H1 (cell line): Measurements from ENCODE around the gene NFX1. TPM values are rescaled to one million over a fixed set of nuclear protein-coding genes. Genes with fewer than 3 reads are reported as not detected.

Experiments used
- CTCF ChIA-PET: fragments of 300-600 bp; sonication (Branson Sonifier 250); formaldehyde crosslinking; loops from one replicate; lab custom pipeline; 2021; ENCODE audit not compliant: partially characterized antibody; lab: Charles Lee
- POLR2A ChIA-PET: fragments of 300-600 bp; sonication (Branson Sonifier 250); formaldehyde crosslinking; loops from one replicate; lab custom pipeline; 2021; ENCODE audit warnings: inconsistent platforms; ENCODE audit not compliant: partially characterized antibody; lab: Charles Lee
- DNase-seq, 2 experiments: peaks; one replicate each; pipeline versions ENCODE4 v3.0.0 to v3.0.0-alpha.2; 2010 to 2022; ENCODE audit warnings: low spot score in 2 of 2, low read depth in 1 of 2, mixed read lengths in 1 of 2
- FAIRE-seq: peaks from 2 replicates; lab custom pipeline; 2011; peaks lifted over from hg19 to GRCh38; lab: Jason Lieb, UNC
- H2AFZ ChIP-seq: 2 replicates; pipeline ENCODE4 v1.8.1; 2012; ENCODE audit warnings: low read length, inconsistent platforms
- H2AK5ac ChIP-seq: 2 replicates; pipeline ENCODE4 v1.6.1; 2013; ENCODE audit warnings: low read depth, low read length
- H2BK120ac ChIP-seq: replicated peaks from 2 replicates; pipeline ENCODE3; 2013; ENCODE audit warnings: low read depth, low read length, inconsistent platforms
- H2BK12ac ChIP-seq: 2 replicates; pipeline ENCODE4 v1.6.1; 2013; ENCODE audit warnings: low read depth, low read length
- H2BK15ac ChIP-seq: 2 replicates; pipeline ENCODE4 v1.6.1; 2013; ENCODE audit warnings: low read length
- H2BK20ac ChIP-seq: 2 replicates; pipeline ENCODE4 v1.6.1; 2013; ENCODE audit warnings: low read length
- H2BK5ac ChIP-seq: 2 replicates; pipeline ENCODE4 v1.6.1; 2013; ENCODE audit warnings: low read depth, low read length
- H3K14ac ChIP-seq: 2 replicates; pipeline ENCODE4 v1.6.1; 2013; ENCODE audit warnings: inconsistent platforms; ENCODE audit not compliant: insufficient read length
- H3K18ac ChIP-seq: 2 replicates; pipeline ENCODE4 v1.6.1; 2013; ENCODE audit warnings: low read length; ENCODE audit errors: extremely low read depth
- H3K23ac ChIP-seq: 2 replicates; pipeline ENCODE4 v1.6.1; 2013; ENCODE audit warnings: inconsistent platforms; ENCODE audit not compliant: insufficient read length
- H3K23me2 ChIP-seq: 2 replicates; pipeline ENCODE4 v1.6.1; 2013; ENCODE audit warnings: low read depth, low read length
- H3K27ac ChIP-seq: 2 replicates; pipeline ENCODE4 v1.6.1; 2011; ENCODE audit warnings: low read depth, low read length, inconsistent platforms
- H3K27me3 ChIP-seq, 4 experiments: replicated peaks in 1 of 4; 1 replicate in 1 of 4; 2 replicates in 3 of 4; pipeline versions ENCODE4 v1.6.1 to v1.8.1; 2011 to 2013; ENCODE audit warnings: low read length in 3 of 4, mild to moderate bottlenecking in 3 of 4, inconsistent platforms in 2 of 4, mixed read lengths in 2 of 4, moderate library complexity in 1 of 4; ENCODE audit not compliant: control insufficient read depth in 3 of 4, insufficient read depth in 3 of 4; ENCODE audit errors: extremely low read depth in 1 of 4
- H3K36me3 ChIP-seq, 4 experiments: 2 replicates each; pipeline versions ENCODE4 v1.6.1 to v1.8.1; 2011 to 2013; ENCODE audit warnings: mild to moderate bottlenecking in 4 of 4, low read length in 3 of 4, moderate library complexity in 2 of 4, control low read depth in 1 of 4, inconsistent platforms in 1 of 4; ENCODE audit not compliant: insufficient read depth in 4 of 4, control insufficient read depth in 2 of 4
- H3K4ac ChIP-seq: replicated peaks from 2 replicates; pipeline ENCODE3; 2013; ENCODE audit warnings: low read length, low read depth, mixed read lengths, inconsistent platforms; ENCODE audit not compliant: insufficient read length
- H3K4me1 ChIP-seq, 4 experiments: replicated peaks in 1 of 4; 1 replicate in 1 of 4; 2 replicates in 3 of 4; pipeline versions ENCODE4 v1.6.1 to v1.8.1; 2011 to 2013; ENCODE audit warnings: low read length in 3 of 4, inconsistent platforms in 2 of 4, mixed read lengths in 1 of 4; ENCODE audit not compliant: insufficient read depth in 4 of 4, control insufficient read depth in 3 of 4
- H3K4me2 ChIP-seq, 2 experiments: 2 replicates each; pipeline versions ENCODE4 v1.6.1 to v1.8.1; 2011 to 2013; ENCODE audit warnings: low read depth in 2 of 2, low read length in 2 of 2, control low read depth in 1 of 2, inconsistent platforms in 1 of 2, mild to moderate bottlenecking in 1 of 2; ENCODE audit not compliant: insufficient read depth in 1 of 2
- H3K4me3 ChIP-seq, 4 experiments: fragments of 200-600, 300-600 bp in 1 of 4; sonication (generic), shearing (Covaris generic), sonication (Bioruptor Twin) in 1 of 4; 2 replicates each; pipeline versions ENCODE4 v1.5.1 to v1.8.1; 2011 to 2016; ENCODE audit warnings: low read length in 4 of 4, low read depth in 3 of 4, control low read depth in 2 of 4, inconsistent platforms in 2 of 4, mild to moderate bottlenecking in 2 of 4, mixed read lengths in 1 of 4, moderate library complexity in 1 of 4; ENCODE audit not compliant: insufficient read depth in 2 of 4; ENCODE audit errors: extremely low read depth in 1 of 4
- H3K56ac ChIP-seq: replicated peaks from 2 replicates; pipeline ENCODE3; 2013; ENCODE audit warnings: low read depth, mild to moderate bottlenecking, mixed read lengths, low read length, inconsistent platforms; ENCODE audit not compliant: insufficient read length
- H3K79me1 ChIP-seq: 2 replicates; pipeline ENCODE4 v1.6.1; 2013; ENCODE audit warnings: low read depth, low read length, control low read depth
- H3K79me2 ChIP-seq, 2 experiments: 2 replicates each; pipeline versions ENCODE4 v1.6.1 to v1.8.1; 2012 to 2013; ENCODE audit warnings: low read length in 2 of 2, mild to moderate bottlenecking in 2 of 2, inconsistent platforms in 1 of 2; ENCODE audit not compliant: insufficient read depth in 2 of 2, control insufficient read depth in 1 of 2
- H3K9ac ChIP-seq, 4 experiments: replicated peaks in 1 of 4; 1 replicate in 1 of 4; 2 replicates in 3 of 4; pipeline versions ENCODE4 v1.6.1 to v1.8.1; 2011 to 2013; ENCODE audit warnings: low read depth in 3 of 4, low read length in 3 of 4, control low read depth in 2 of 4, mild to moderate bottlenecking in 2 of 4, moderate library complexity in 2 of 4, inconsistent platforms in 1 of 4; ENCODE audit errors: extremely low read depth in 1 of 4
- H3K9me3 ChIP-seq, 2 experiments: 2 replicates each; pipeline versions ENCODE4 v1.6.1 to v1.8.1; 2012 to 2013; ENCODE audit warnings: mild to moderate bottlenecking in 2 of 2, moderate library complexity in 2 of 2, control low read depth in 1 of 2, inconsistent platforms in 1 of 2, low read depth in 1 of 2, low read length in 1 of 2, mixed read lengths in 1 of 2; ENCODE audit not compliant: insufficient read depth in 2 of 2
- H4K20me1 ChIP-seq, 2 experiments: replicated peaks in 1 of 2; 2 replicates each; pipeline versions ENCODE3 to v1.8.1; 2011 to 2013; ENCODE audit warnings: inconsistent platforms in 2 of 2, low read length in 2 of 2, mild to moderate bottlenecking in 1 of 2; ENCODE audit not compliant: insufficient read depth in 2 of 2, control insufficient read depth in 1 of 2
- H4K5ac ChIP-seq: 2 replicates; pipeline ENCODE4 v1.6.1; 2013; ENCODE audit warnings: low read length, low read depth, mixed read lengths, inconsistent platforms; ENCODE audit not compliant: insufficient read length
- H4K8ac ChIP-seq: 2 replicates; pipeline ENCODE4 v1.8.0; 2013; ENCODE audit warnings: mild to moderate bottlenecking, moderate library complexity, low read length, inconsistent platforms; ENCODE audit not compliant: insufficient read depth; ENCODE audit errors: extremely low read depth
- H4K91ac ChIP-seq: replicated peaks from 2 replicates; pipeline ENCODE3; 2013; ENCODE audit warnings: low read length, mixed read lengths, inconsistent platforms; ENCODE audit not compliant: insufficient read length
- BCL11A ChIP-seq, 2 experiments: IDR thresholded peaks; one replicate each; pipeline ENCODE4 v1.6.1; 2011; ENCODE audit warnings: low read depth in 2 of 2, low read length in 2 of 2, mild to moderate bottlenecking in 2 of 2
- FOSL1 ChIP-seq: IDR thresholded peaks from 2 replicates; pipeline ENCODE4 v1.6.1; 2011; ENCODE audit warnings: mild to moderate bottlenecking, low read depth, low read length, moderate library complexity; ENCODE audit not compliant: insufficient read depth
- GTF2F1 ChIP-seq: IDR thresholded peaks from 2 replicates; pipeline ENCODE4 v1.6.1; 2012; ENCODE audit warnings: low read depth, low read length, improper control_type of control experiment, borderline replicate concordance
- KDM5A ChIP-seq: fragments of 200-600 bp; IDR thresholded peaks from 2 replicates; pipeline ENCODE4 v1.7.1; 2012; ENCODE audit warnings: mild to moderate bottlenecking, low read length, inconsistent platforms, mixed read lengths
- RAD21 ChIP-seq, 2 experiments: IDR thresholded peaks in 1 of 2; conservative IDR thresholded peaks in 1 of 2; 2 replicates each; pipeline ENCODE4 v1.6.1; 2011; ENCODE audit warnings: low read depth in 2 of 2, low read length in 2 of 2, improper control_type of control experiment in 1 of 2, inconsistent platforms in 1 of 2, mild to moderate bottlenecking in 1 of 2, moderate library complexity in 1 of 2
- RFX5 ChIP-seq: IDR thresholded peaks from 2 replicates; pipeline ENCODE4 v1.6.1; 2011; ENCODE audit warnings: low read depth, low read length, improper control_type of control experiment, borderline replicate concordance
- RNF2 ChIP-seq: fragments of 200-900, 300-1000 bp; sonication (generic); IDR thresholded peaks from 2 replicates; pipeline ENCODE4 v1.7.1; 2016; ENCODE audit warnings: borderline replicate concordance, low read depth, mild to moderate bottlenecking, antibody characterized with exemption, low read length; ENCODE audit not compliant: poor library complexity, severe bottlenecking; ENCODE audit errors: missing control alignments
- SIX5 ChIP-seq: IDR thresholded peaks from 2 replicates; pipeline ENCODE4 v1.6.1; 2011; ENCODE audit warnings: mild to moderate bottlenecking, low read depth, low read length
- SP1 ChIP-seq: IDR thresholded peaks from 2 replicates; pipeline ENCODE4 v1.6.1; 2011; ENCODE audit warnings: low read depth, low read length
- TEAD4 ChIP-seq: IDR thresholded peaks from 2 replicates; pipeline ENCODE4 v1.6.1; 2012; ENCODE audit warnings: low read depth, low read length, inconsistent platforms, mixed read lengths
- WGBS, 2 experiments: shearing (Covaris generic) in 1 of 2; methylation state at CpG; one replicate each; pipeline versions ENCODE4 v1.1.6 to v1.1.7; 2013 to 2015; ENCODE audit warnings: low lambda C conversion rate in 2 of 2, mixed read lengths in 2 of 2, inconsistent platforms in 1 of 2, low coverage in 1 of 2, missing lambda C conversion rate in 1 of 2; ENCODE audit not compliant: insufficient replicate concordance in 2 of 2, insufficient coverage in 1 of 2, insufficient read length in 1 of 2; ENCODE audit errors: extremely low coverage in 1 of 2, missing lambda C conversion rate in 1 of 2; 5-methylcytosine and 5-hydroxymethylcytosine counted together
- polyA plus RNA-seq, 7 experiments: library from polyadenylated mRNA; depleted of rRNA in 3 of 7; stranded (reverse) in 5 of 7; unstranded in 2 of 7; fragments of >200 nt in 5 of 7; fragments of 200-250 nt in 2 of 7; gene quantifications; 1 replicate in 5 of 7; 2 replicates in 1 of 7; 4 replicates in 1 of 7; pipeline versions ENCODE4 v1.2.1 to v1.2.3, GENCODE V29; 2011 to 2013; ENCODE audit warnings: missing spikeins in 2 of 7, mixed read lengths in 2 of 7
- total RNA-seq: library from RNA; stranded (reverse); fragmentation: NEBNext Ultra II Directional; extraction: Animal tissue kit (Norgen Biotek cat#: 25700); gene quantifications from 2 replicates; pipeline ENCODE4 v1.2.1, GENCODE V29; 2021
- TF ChIP-seq, protein P1 (sequence below): IDR thresholded peaks from 2 replicates; pipeline ENCODE4 v1.6.1; 2012; ENCODE audit warnings: inconsistent platforms
- TF ChIP-seq, protein P2 (sequence below): IDR thresholded peaks from 2 replicates; pipeline ENCODE4 v1.6.1; 2012; ENCODE audit warnings: low read length, inconsistent platforms

Gene NFX1
- total and polyA plus RNA-seq, 2 of the 8 experiments (the other 6 are each of a cell fraction or from before 2014, with no cell fraction given), result 19.4 to 28.4 TPM

DNA sequence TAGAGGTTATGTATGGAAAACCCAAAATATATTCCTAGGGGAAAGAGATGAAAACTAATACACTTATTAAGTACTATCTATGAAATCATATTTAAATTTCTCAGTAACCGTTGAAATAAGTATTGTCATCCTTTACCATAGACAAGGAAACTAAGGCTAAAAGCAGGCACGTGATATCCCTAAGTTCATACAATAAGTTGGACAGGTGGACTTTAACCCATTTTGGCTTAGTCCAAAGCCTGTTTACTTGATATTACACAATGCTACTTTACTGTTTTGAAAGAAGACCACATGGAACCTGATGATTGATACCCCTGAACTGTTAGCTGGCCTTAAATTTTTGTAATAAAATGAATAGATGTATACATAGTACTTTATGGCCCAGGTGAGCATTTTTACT is 3.5 kb downstream of the NFX1 start:
- no peak overlapping the region for H2BK12ac ChIP-seq
- no peaks in the 10 kb centered on the region for H3K27me3 ChIP-seq
- no peak overlapping the region for H3K18ac ChIP-seq
- H4K91ac ChIP-seq, result no peak overlapping the region
- no peak overlapping the region for H2BK120ac ChIP-seq
- no peaks in the 10 kb centered on the region for H3K9me3 ChIP-seq
- no peak overlapping the region for H3K56ac ChIP-seq
- no peak overlapping the region for H2AFZ ChIP-seq
- no peak overlapping the region for H2BK15ac ChIP-seq
- POLR2A ChIA-PET, result no interaction called here
- no peak overlapping the region for H3K27ac ChIP-seq
- FAIRE-seq (no peak), DNase-seq (no peak)
- WGBS, 2 experiments, result 84% methylated on average over 2 of the region's 2 CpGs; no CpG with 5 or more reads in 1 of the 2 experiments
- no peak overlapping the region for H3K4ac ChIP-seq
- CTCF ChIA-PET, result no interaction called here
- H3K9ac ChIP-seq, result no peak overlapping the region
- H3K23ac ChIP-seq, result no peak overlapping the region
- no peaks in the 10 kb centered on the region; the same call in 1 of the 2 replicates for H3K23me2 ChIP-seq
- H3K4me1 ChIP-seq, result peaks cover 0 to 7% (median 2%) of the 10 kb centered on the region in 4 experiments; a peak in 3 of 7 replicates
- no peak overlapping the region for H4K5ac ChIP-seq
- no peak overlapping the region for H2BK5ac ChIP-seq
- H2BK20ac ChIP-seq, result no peak overlapping the region
- H4K20me1 ChIP-seq, result no peaks in the 10 kb centered on the region
- no peak overlapping the region for H3K4me2 ChIP-seq
- H3K4me3 ChIP-seq, result no peak overlapping the region
- no peak overlapping the region for H4K8ac ChIP-seq
- H3K79me1 ChIP-seq, result peaks cover 3% of the 10 kb centered on the region
- H3K36me3 ChIP-seq, result peaks cover 0 to 42% (median 31%) of the 10 kb centered on the region in 4 experiments; a peak in 6 of 8 replicates
- H2AK5ac ChIP-seq, result no peak overlapping the region
- H3K79me2 ChIP-seq, result peaks cover 0 to 51% of the 10 kb centered on the region in 2 experiments; a peak in 3 of 4 replicates
- H3K14ac ChIP-seq, result no peak overlapping the region
- no peak for TF ChIP-seq SIX5
- no peak for TF ChIP-seq KDM5A
- TF ChIP-seq RFX5, result no peak
- TF ChIP-seq BCL11A (IDR thresholded peaks at IDR 0.05; ENCODE audit: low read depth in 2 of 2, low read length in 2 of 2), result no peak
- TF ChIP-seq SP1, result no peak
- no peak for TF ChIP-seq TEAD4
- TF ChIP-seq, protein P1, sequence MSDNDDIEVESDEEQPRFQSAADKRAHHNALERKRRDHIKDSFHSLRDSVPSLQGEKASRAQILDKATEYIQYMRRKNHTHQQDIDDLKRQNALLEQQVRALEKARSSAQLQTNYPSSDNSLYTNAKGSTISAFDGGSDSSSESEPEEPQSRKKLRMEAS, result no peak
- TF ChIP-seq RAD21 (IDR thresholded peaks at IDR 0.05 in 1 of 2, conservative IDR thresholded peaks at IDR 0.05 in 1 of 2; ENCODE audit: low read depth in 2 of 2, low read length in 2 of 2), result no peak
- no peak for TF ChIP-seq GTF2F1
- no peak for TF ChIP-seq FOSL1
- TF ChIP-seq, protein P2, sequence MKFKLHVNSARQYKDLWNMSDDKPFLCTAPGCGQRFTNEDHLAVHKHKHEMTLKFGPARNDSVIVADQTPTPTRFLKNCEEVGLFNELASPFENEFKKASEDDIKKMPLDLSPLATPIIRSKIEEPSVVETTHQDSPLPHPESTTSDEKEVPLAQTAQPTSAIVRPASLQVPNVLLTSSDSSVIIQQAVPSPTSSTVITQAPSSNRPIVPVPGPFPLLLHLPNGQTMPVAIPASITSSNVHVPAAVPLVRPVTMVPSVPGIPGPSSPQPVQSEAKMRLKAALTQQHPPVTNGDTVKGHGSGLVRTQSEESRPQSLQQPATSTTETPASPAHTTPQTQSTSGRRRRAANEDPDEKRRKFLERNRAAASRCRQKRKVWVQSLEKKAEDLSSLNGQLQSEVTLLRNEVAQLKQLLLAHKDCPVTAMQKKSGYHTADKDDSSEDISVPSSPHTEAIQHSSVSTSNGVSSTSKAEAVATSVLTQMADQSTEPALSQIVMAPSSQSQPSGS, result no peak
- no peak for TF ChIP-seq RNF2
